Keratinocyte (primary cell): Measurements from ENCODE around the gene P2RY12. TPM values are rescaled to one million over a fixed set of nuclear protein-coding genes. Genes with fewer than 3 reads are reported as not detected.

ENCODE experiments used
- DNase-seq: peaks from one replicate; pipeline ENCODE4 v3.0.0-alpha.2; 2011; ENCODE audit warnings: low read depth, missing footprints, low spot score
- FAIRE-seq: peaks from 2 replicates; lab custom pipeline; 2011; peaks lifted over from hg19 to GRCh38; lab: Jason Lieb, UNC
- H2AFZ ChIP-seq: 2 replicates; pipeline ENCODE4 v1.6.0; 2012; ENCODE audit warnings: low read length, control low read depth, inconsistent platforms; ENCODE audit not compliant: control insufficient read depth
- H3K27ac ChIP-seq: 2 replicates; pipeline ENCODE4 v1.5.1; 2011; ENCODE audit warnings: low read length; ENCODE audit not compliant: control insufficient read depth, insufficient read depth
- H3K27me3 ChIP-seq: 3 replicates; pipeline ENCODE4 v1.6.0; 2011; ENCODE audit warnings: low read length; ENCODE audit not compliant: control insufficient read depth, insufficient read depth; ENCODE audit errors: extremely low read depth
- H3K36me3 ChIP-seq, 2 experiments: 2 replicates in 1 of 2; 3 replicates in 1 of 2; pipeline ENCODE4 v1.5.1; 2011; ENCODE audit warnings: low read length in 2 of 2, mild to moderate bottlenecking in 1 of 2; ENCODE audit not compliant: control insufficient read depth in 2 of 2, insufficient read depth in 2 of 2; ENCODE audit errors: extremely low read depth in 1 of 2
- H3K4me1 ChIP-seq: 3 replicates; pipeline ENCODE4 v1.5.1; 2011; ENCODE audit warnings: low read length; ENCODE audit not compliant: control insufficient read depth, insufficient read depth; ENCODE audit errors: extremely low read depth
- H3K4me2 ChIP-seq: 3 replicates; pipeline ENCODE4 v1.6.0; 2011; ENCODE audit warnings: low read depth, low read length; ENCODE audit not compliant: control insufficient read depth, insufficient read depth; ENCODE audit errors: extremely low read depth
- H3K4me3 ChIP-seq, 3 experiments: fragments of 200-600 bp in 1 of 3; sonication (generic) in 1 of 3; 2 replicates in 2 of 3; 3 replicates in 1 of 3; pipeline ENCODE4 v1.5.1; 2011 to 2016; ENCODE audit warnings: low read length in 3 of 3, mild to moderate bottlenecking in 3 of 3, control low read depth in 2 of 3, inconsistent platforms in 1 of 3, low read depth in 1 of 3, mixed read lengths in 1 of 3, mixed run types in 1 of 3, moderate library complexity in 1 of 3; ENCODE audit not compliant: control insufficient read depth in 2 of 3, insufficient read depth in 2 of 3; ENCODE audit errors: extremely low read depth in 1 of 3
- H3K79me2 ChIP-seq: 2 replicates; pipeline ENCODE4 v1.6.0; 2012; ENCODE audit warnings: low read length; ENCODE audit not compliant: control insufficient read depth, insufficient read depth
- H3K9ac ChIP-seq: 3 replicates; pipeline ENCODE4 v1.6.0; 2011; ENCODE audit warnings: low read length; ENCODE audit not compliant: control insufficient read depth, insufficient read depth; ENCODE audit errors: extremely low read depth
- H3K9me1 ChIP-seq: 3 replicates; pipeline ENCODE4 v1.6.0; 2011; ENCODE audit warnings: low read length; ENCODE audit not compliant: control insufficient read depth, insufficient read depth; ENCODE audit errors: extremely low read depth
- H3K9me3 ChIP-seq: 2 replicates; pipeline ENCODE4 v1.5.1; 2012; ENCODE audit warnings: low read depth, low read length; ENCODE audit not compliant: control insufficient read depth
- H4K20me1 ChIP-seq: 3 replicates; pipeline ENCODE4 v1.6.0; 2011; ENCODE audit warnings: low read length; ENCODE audit not compliant: control insufficient read depth, insufficient read depth; ENCODE audit errors: extremely low read depth
- CTCF ChIP-seq, 3 experiments: IDR thresholded peaks in 1 of 3; conservative IDR thresholded peaks in 1 of 3; optimal IDR thresholded peaks in 1 of 3; 2 replicates in 2 of 3; 3 replicates in 1 of 3; pipeline versions ENCODE3 to v1.5.1; 2011; ENCODE audit warnings: low read length in 3 of 3, mild to moderate bottlenecking in 3 of 3, moderate library complexity in 2 of 3, control low read depth in 1 of 3, inconsistent platforms in 1 of 3; ENCODE audit not compliant: insufficient read depth in 2 of 3; ENCODE audit errors: extremely low read depth in 1 of 3
- EZH2 ChIP-seq: IDR thresholded peaks from one replicate; pipeline ENCODE4 v1.6.1; 2012; ENCODE audit warnings: inconsistent platforms, mild to moderate bottlenecking, low read length, moderate library complexity
- dilution Hi-C: fragments of 300-500 bp; cut with MboI; formaldehyde crosslinking; loops from one replicate; pipeline ENCODE4 v1.7.0; 2020; ENCODE audit warnings: low sequenced_read_pairs; ENCODE audit not compliant: extremely low pct_ligation_motif_present
- polyA plus RNA-seq, 5 experiments: library from polyadenylated mRNA; depleted of rRNA in 3 of 5; stranded (reverse) in 3 of 5; stranded (forward) in 1 of 5; unstranded in 1 of 5; fragments of >200 nt; gene quantifications; 1 replicate in 1 of 5; 2 replicates in 3 of 5; 3 replicates in 1 of 5; pipeline versions ENCODE4 v1.2.1 to v1.2.3, GENCODE V29; 2011 to 2012; ENCODE audit warnings: missing spikeins in 2 of 5, low read depth in 1 of 5, low replicate concordance in 1 of 5

Gene P2RY12
- polyA plus RNA-seq, 1 donor (not counting 4 experiments of a cell fraction or from before 2014, with no cell fraction given), result not detected

GRCh38 chr3:151428386-151428785 is 43.8 kb upstream of the P2RY12 start:
- DNase-seq, result no peak
- Histone ChIP-seq H3K27ac (no peak overlapping the region), H2AFZ (no peak overlapping the region), H4K20me1 (no peaks in the 10 kb centered on the region), H3K4me2 (no peak overlapping the region), H3K4me3 (no peak overlapping the region), H3K27me3 (no peaks in the 10 kb centered on the region), H3K9me1 (no peaks in the 10 kb centered on the region), H3K9me3 (no peaks in the 10 kb centered on the region), H3K4me1 (peaks cover 3% of the 10 kb centered on the region), H3K79me2 (no peaks in the 10 kb centered on the region), H3K36me3 (no peaks in the 10 kb centered on the region), H3K9ac (no peak overlapping the region)
- dilution Hi-C loops, result no loop called here
- TF ChIP-seq CTCF (optimal IDR thresholded peaks at IDR 0.05 in 1 of 3, IDR thresholded peaks at IDR 0.05 in 1 of 3, conservative IDR thresholded peaks at IDR 0.05 in 1 of 3; ENCODE audit: extremely low read depth in 1 of 3, insufficient read depth in 2 of 3, low read length in 3 of 3) (no peak), EZH2 (no peak)
- FAIRE-seq, result no peak

GRCh38 chr3:151426341-151426657 is 41.7 kb upstream of the P2RY12 start:
- dilution Hi-C loops, result no loop called here
- Histone ChIP-seq H3K9ac (no peak overlapping the region), H3K4me1 (no peaks in the 10 kb centered on the region), H2AFZ (no peak overlapping the region), H3K4me3 (no peak overlapping the region), H3K27me3 (no peaks in the 10 kb centered on the region), H3K36me3 (no peaks in the 10 kb centered on the region), H4K20me1 (no peaks in the 10 kb centered on the region), H3K9me3 (no peaks in the 10 kb centered on the region), H3K79me2 (no peaks in the 10 kb centered on the region), H3K9me1 (no peaks in the 10 kb centered on the region), H3K27ac (no peak overlapping the region), H3K4me2 (no peak overlapping the region)
- DNase-seq (no peak), FAIRE-seq (no peak)
- TF ChIP-seq CTCF (optimal IDR thresholded peaks at IDR 0.05 in 1 of 3, IDR thresholded peaks at IDR 0.05 in 1 of 3, conservative IDR thresholded peaks at IDR 0.05 in 1 of 3; ENCODE audit: extremely low read depth in 1 of 3, insufficient read depth in 2 of 3, low read length in 3 of 3), result no peak
- no peak for TF ChIP-seq EZH2
